NB4 (cell line): Measurements from ENCODE around the gene CTNNA3.

Source experiments
- CTCF ChIP-seq: IDR thresholded peaks from one replicate; pipeline ENCODE4 v1.5.1; 2012; ENCODE audit warnings: low read depth, low read length
- MAX ChIP-seq: IDR thresholded peaks from 2 replicates; pipeline ENCODE4 v1.6.1; 2011; ENCODE audit warnings: low read depth, low read length
- POLR2A ChIP-seq: IDR thresholded peaks from 2 replicates; pipeline ENCODE4 v1.6.1; 2011; ENCODE audit warnings: mild to moderate bottlenecking; ENCODE audit not compliant: insufficient read length; ENCODE audit errors: extremely low read depth

- TF ChIP-seq POLR2A (no peak), MAX (no peak), CTCF (no peak)
These were observed 911.2 kb downstream of the CTNNA3 start for GRCh38 chr10:66784770-66785169.
